NCI-H82 treated with DMSO at 0.1 percent for 48 hours (cell line): ENCODE data around the gene PTPRT.
A peak's percentile ranks its signal among the peaks of the same experiment; 100 is the strongest.

ENCODE experiments used
- DNase-seq: peaks from one replicate; lab custom pipeline; 2025; ENCODE audit not compliant: unreplicated experiment; lab: John Stamatoyannopoulos, UW

The PTPRT gene

DNA sequence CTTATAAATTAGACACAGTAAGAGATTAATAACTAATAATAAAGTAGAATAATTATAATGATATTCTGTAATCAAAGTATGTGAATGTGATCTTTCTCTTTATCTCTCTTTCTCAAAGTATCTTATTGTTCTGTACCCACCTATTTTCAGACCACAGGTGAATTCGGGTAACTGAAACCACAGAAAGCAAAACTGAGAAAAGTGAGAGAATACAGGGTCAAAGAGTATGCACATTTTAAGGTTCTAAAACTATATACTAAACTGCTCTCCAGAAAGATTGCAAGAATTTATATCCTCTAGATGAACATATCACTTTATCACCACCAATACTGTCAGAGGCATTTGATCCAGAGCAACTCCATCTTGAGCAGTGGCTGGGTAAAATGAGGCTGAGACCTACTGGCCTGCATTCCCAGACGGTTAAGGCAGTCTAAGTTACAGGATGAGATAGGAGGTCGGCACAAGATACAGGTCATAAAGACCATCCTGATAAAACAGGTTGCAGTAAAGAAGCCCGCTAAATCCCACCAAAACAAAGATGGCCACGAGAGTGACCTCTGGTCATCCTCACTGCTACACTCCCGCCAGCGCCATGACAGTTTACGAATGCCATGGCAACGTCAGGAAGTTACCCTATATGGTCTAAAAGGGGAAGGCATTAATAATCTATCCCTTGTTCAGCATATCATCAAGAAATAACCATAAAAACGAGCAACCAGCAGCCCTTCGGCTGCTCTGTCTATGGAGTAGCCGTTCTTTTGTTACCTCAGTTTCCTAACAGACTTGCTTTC is 211.3 kb downstream of the PTPRT start:
- no peak for DNase-seq

- DNase-seq: no peak
Measured at GRCh38 chr20:42975974-42976373, 213.7 kb downstream of the PTPRT start.

GRCh38 chr20:42974347-42974746 is 215.4 kb downstream of the PTPRT start:
- DNase-seq: no peak

GRCh38 chr20:42972591-42972990 is 217.1 kb downstream of the PTPRT start:
- DNase-seq: no peak

- no peak for DNase-seq
Measured at GRCh38 chr20:42968746-42969145, 221.0 kb downstream of the PTPRT start.

DNA sequence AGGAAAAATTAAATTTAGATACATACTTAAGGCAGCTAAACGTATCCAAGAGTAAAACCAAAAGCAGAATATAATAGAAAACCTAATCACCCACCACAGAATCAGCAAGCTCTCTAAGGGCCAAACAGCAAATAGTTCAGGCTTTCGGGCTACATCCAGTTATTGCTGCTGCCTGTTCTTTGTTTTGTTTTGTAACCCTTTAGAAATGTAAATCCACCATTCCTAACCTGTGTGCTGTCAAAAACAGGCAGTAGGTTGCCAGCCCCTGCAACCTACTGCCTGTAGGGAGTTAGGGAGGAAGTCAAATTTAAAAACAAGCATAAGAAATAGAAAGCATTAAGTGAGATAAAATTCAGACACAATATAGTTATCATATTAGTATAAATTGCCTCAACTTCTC is 225.9 kb downstream of the PTPRT start:
- DNase-seq: no peak

GRCh38 chr20:42961771-42962170 is 227.9 kb downstream of the PTPRT start:
- no peak for DNase-seq

GRCh38 chr20:42959996-42960395 is 229.7 kb downstream of the PTPRT start:
- no peak for DNase-seq

DNA sequence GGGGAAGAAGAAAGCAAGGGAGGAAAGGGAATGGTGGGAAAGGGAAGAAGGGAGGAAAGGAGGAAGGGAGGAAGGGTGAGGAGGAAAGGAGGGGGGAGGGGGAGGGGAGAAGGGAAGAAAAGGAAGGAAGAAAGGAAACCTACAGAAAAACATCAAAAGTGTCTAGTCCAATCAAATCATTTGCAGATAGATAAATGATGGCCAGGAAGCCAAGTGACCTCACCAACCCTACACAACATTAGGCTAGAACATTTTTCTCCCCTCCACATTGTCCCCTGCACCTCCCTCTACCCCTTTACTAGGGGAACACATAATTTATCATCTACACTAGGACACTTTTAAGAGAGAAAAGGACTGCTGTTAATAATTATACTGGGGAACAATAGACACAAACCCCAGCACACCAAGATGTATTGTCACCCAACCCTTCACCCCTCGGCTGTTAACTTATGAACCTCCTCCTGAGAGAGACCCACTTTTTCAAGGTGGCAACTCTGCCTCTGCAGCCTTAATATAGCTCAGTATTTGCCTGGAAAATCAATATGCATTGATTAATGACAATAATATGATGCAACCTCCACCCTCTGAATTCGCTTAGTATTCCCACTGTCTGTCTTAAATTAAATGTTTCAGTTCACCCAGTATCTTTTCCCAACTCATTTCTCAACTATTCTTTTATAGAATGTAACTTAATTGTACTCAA is 231.2 kb downstream of the PTPRT start:
- DNase-seq: no peak

DNA sequence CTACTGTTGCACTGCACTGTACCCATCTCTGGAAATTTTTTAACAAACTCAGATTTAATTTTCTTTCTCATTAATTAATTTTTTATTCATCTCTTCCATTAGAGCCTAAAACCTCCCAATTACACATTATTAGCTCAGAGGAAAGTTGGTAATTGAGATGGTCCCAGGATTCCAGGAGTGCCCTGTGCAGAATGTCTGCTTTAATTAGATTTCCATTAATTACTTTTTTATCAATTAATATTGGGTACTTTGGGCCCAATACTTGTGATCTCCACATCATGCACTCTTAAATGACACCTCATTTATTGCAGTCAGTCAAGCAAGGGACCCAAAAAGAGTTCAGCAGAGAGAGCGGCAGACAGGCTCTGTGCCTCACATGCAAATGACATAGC is 232.0 kb downstream of the PTPRT start:
- DNase-seq: no peak

- no peak for DNase-seq
Measured at GRCh38 chr20:42957018-42957703, 232.5 kb downstream of the PTPRT start.

DNA sequence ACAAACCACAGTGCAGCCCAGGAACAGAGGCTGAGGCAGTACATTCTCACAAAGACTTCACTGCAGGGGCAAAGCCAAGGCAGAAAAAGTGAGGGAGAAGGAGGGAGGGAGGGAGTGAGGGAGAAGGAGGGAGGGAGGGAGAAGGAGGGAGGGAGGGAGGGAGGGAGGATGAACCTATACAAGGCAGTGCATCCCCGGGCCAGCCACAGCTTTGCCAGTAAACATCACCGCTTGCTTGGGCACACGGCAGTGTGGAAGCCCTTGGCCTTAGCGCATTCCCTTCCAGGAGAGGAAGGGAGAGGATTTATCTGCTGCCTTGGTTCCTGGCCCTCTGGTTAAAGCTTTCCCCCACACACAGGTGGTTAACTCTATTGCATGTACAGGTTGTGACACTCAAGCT is 234.0 kb downstream of the PTPRT start:
- DNase-seq: no peak

DNA sequence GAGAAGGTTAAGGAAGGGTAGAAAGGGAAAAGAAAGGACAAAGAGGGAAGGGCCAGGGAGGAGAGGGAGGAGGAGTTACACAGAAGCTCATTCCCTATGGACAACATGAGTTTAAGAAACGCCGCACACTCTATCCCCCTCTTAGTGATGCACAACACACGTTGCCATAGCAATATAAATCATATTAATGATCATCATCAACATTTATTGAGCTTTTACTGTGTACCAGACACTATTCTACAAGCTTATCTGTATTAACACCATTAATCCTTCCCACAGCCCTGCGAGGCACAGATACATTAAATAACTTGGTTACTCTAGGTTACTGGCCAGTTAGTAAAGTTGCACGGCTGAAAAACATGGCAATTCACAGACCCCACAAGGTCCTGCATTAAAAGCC is 234.8 kb downstream of the PTPRT start:
- DNase-seq: no peak

GRCh38 chr20:42949950-42950349 is 239.8 kb downstream of the PTPRT start:
- no peak for DNase-seq

GRCh38 chr20:42945234-42945994 is 244.3 kb downstream of the PTPRT start:
- peak; percentile 90 for DNase-seq

DNA sequence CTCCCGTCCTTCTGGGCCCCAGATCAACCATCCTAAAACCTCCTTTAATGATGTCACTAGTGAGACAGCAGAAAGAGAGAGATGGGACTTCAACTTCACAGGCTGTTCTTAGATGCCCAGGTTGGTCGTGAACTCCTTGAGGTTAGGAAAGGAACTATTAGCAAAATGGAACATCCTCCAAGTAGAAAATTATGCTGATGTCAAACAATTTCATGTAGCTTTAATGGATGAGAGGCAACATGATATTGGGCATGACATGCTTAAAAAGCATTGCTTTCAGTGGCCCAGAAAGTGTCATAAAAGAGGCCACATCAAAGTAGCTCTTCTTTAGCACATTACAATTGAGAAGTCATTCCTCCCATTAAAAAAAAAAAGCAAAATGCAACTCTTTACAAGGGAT is 248.1 kb downstream of the PTPRT start:
- DNase-seq: no peak

GRCh38 chr20:42938441-42939205 is 251.1 kb downstream of the PTPRT start:
- no peak for DNase-seq

DNA sequence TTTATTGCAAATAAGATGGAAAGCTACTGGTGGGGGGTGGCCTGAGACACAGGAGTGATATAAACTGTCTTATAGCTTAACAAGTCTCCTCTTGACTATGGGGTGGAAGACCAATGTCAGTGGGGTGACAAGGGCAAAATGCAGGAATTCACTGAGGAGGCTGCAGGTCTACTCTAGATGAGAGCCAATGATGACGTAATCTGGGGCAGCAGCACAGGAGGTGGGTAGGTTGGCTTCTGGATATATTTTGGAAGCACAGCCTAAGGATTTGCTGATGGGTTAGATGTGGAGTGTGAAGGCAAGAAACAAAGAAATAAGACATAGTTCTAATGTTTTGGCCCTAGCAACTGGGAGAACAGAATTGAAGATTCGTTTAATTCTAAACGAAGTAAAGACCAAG is 253.2 kb downstream of the PTPRT start:
- no peak for DNase-seq

- no peak for DNase-seq
Measured at GRCh38 chr20:42924215-42924614, 265.5 kb downstream of the PTPRT start.

- no peak for DNase-seq
Measured at GRCh38 chr20:42923348-42923918, 266.3 kb downstream of the PTPRT start.
